ENCODE results near the gene PSMG4.
A peak's percentile ranks its signal among the peaks of the same experiment; 100 is the strongest.

Gene PSMG4, protein sequence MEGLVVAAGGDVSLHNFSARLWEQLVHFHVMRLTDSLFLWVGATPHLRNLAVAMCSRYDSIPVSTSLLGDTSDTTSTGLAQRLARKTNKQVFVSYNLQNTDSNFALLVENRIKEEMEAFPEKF

DNA sequence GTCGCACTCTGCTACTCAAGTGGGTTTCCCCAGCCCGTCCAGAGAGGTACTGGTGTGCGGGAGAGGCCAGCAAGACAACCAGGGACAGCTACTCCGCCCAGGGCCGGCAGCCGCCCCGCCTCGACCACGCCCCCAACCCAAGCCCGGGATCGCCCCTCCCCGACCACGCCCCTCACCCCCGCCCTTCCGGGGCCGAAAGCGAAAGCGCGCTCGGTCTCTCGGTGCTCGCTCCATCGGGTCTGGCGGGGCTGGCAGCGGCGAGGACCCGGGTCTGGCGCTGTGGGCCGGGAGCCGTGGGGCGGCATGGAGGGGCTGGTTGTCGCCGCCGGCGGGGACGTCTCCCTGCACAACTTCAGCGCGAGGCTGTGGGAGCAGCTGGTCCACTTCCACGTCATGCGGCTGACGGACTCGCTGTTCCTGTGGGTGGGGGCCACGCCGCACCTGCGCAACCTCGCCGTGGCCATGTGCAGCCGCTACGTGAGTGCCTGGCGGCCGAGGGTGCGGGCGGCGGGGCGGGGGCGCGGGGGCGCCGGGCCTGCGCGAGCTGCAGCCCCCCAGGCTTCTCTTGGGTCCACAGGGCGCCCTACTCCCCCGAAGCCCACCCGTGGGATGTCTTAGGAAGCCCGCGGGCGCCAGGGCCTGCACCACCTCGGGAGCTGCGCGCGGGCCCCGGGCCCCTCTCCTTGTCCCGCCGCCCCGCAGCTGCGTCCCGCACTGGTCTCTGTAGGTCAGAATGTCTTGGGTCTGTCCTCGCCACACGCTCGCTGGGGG is at the start of gene PSMG4:
PSMG4 (plus strand) TSS at position 228 of the 771 bp plus-strand sequence; CDS start at position 304, 76 bp downstream.
- DNase-seq (ENCODE audit: low spot score) = peak; percentile 93

DNA sequence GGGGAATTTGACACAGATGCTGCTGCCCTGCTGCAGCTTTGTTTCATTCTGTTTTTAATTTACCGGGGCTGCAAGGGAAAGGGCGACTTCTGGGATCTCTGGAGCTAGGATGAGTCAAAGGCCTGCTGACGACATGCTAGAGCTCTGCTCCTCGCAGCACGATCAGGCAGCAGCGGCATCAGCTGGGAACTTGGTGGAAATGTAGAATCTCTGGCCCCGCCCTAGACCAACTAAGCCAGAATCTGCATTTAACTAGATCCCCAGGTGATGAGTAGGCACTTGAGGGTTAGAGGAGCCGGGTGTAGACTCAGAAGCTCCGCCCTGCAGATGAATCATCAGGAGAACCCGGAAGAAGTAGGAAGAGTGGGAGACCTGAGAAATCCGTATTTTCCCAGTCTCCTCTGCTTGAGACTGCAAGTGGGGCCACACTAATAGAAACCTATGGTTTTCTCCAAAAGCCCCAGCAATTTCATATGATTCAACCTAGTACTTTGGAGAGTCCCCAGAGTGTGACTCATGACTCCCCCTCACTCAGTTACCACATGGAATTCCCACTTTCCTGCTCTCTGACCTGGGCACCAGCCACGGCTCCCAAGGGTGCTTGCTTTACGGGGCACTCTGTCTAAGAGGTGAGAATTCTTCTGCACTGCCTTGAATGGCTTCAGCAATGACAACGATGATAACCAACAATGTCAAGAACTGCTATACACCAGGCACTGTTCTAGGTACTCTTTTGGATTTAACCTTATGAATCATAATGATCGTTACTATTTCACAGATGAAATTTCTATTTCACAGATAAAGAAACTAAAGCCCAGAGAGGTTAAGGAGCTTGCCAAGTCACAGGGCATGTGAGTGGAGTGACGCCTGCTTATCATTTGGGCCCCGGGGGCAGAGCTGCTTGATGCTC is 49.4 kb upstream of the PSMG4 start:
- peak; percentile 38 for DNase-seq (ENCODE audit: low spot score)

DNA sequence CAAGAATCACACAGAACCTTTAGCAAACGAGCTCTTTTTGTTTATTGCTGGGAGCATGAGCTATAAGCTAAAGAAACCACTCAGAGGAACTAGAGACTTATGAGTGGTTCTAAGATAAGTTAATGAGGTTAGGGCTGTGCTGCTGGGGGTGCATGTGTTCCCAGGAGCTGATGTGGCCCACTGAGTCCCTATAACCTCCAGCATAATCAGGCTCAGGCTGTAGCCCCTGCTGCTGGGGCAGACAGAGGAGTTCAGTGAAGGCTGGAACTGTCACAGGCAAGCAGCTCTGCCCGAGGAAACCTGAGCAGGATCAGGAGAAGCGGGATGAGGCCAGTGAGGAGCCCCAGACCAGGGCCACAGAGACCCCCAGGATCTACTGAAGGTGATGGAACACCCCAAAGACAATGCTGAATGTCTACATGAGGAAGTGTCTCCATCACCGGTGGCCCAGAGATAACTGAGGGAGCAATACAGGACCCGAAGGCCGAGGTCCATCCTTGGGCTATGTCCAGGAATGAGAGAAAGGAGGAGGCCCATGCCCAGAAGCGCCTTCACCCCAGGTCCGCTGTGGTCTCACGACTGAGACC is 48.6 kb upstream of the PSMG4 start:
- no peak for DNase-seq (ENCODE audit: low spot score)

DNA sequence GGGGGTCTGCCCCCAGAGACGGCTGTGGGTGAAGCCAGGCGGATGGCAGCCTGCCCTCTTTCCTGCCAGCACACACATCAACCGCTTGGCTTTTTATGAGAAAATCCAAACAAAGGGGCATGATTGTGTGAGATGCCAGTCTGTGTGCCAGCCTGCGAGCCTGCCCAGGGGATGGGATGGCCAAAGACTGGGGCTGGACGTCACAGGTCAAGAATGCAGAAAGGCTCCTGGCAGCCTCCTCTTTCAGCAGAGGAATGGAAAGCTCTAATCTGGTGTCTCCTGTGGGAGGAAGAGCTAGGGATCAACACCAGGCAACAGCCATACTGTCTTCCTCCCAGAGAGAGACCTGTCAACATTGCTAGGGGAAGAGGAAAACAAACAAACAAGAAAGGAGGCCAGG is 47.1 kb upstream of the PSMG4 start:
- no peak for DNase-seq (ENCODE audit: low spot score)

DNA sequence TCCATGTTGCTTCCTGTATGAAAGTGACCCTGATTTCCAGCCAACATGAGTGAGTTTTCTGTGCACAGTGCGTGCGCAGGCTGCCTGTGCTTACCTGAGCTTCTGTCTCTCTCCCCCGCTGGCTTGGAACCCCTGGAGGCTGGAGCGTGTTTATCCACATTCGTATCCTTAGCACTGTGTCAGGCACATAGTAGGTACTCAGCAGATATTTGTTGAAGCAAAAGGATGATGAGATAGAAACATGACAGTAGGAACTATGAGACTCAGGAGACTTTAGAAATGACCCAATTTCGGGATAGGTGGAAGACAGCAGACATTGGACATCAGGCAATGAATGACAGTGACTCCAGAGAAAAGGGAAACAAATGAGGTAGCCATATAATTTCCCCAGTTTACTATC is 46.5 kb upstream of the PSMG4 start:
- no peak for DNase-seq (ENCODE audit: low spot score)

DNA sequence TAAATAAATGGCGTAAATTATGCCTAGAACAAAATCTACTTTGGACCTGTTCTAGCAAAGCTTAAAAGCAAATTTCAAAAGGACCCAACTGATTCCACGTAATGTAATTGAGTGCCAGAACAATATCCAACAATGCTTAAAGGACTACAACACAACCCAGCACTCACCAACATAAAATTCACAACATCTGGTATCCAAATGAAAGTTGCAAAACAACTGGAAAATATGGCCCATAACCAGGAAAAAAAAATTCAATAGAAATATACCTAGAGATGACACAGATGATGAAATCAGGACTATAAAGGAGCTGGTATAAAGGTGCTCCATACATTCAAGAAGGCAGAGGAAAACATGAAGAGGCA is 45.4 kb upstream of the PSMG4 start:
- no peak for DNase-seq (ENCODE audit: low spot score)

DNA sequence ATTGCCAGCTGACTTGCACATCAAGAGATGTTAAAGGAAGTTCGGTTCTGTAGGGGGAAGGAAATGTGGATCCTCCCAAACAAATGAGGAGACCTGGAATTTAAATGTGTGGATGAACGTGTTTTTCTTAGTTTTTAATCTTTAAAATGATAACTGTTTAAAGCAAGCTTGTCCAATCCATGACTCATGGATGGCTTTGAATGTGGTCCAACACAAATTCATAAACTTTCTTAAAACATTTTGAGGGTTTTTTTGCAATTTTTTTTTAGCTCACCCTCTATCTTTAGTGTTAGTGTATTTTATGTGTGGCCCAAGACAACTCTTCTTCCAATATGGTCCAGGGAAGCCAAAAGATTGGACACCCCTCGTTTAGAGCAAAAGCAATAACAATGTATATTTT is 43.8 kb upstream of the PSMG4 start:
- DNase-seq (ENCODE audit: low spot score) = no peak

DNA sequence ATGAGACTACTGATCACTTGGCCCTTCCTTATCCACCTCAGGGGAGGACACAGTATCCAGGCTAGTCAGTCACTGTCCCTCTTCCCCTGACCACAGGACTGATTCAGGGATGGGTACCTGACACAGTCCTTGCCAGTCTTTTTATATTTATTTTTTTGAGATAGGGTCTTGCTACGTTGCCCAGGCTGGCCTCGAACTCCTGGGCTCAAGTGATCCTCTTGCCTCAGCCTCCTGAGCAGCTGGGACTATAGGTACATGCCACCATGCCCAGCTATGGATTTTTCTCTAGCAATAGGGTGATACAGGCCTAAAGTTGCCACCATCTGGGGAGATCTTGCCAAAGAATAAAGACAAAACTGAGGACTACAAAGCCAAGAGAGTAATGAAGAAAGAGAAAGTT is 41.5 kb upstream of the PSMG4 start:
- DNase-seq (ENCODE audit: low spot score) = no peak

DNA sequence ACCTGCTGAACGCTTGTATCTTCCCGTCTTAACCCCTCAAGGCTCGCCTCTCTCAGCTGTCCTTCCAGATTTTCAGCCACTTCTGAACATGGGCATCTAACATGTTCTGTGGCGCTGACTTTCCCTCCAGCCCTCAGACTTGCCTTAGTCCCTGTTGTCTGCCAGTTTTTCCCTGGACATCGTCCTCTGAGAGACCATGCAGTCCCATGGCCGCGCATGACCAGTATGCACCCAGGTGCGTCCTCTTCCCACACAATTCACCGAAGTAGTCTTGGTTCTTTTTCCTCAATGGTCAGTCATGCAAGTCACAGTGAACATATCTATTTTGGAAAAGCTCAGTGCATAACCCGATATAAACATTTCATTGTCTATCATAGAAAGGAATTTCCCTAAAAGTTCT is 40.5 kb upstream of the PSMG4 start:
- DNase-seq (ENCODE audit: low spot score) = no peak

DNA sequence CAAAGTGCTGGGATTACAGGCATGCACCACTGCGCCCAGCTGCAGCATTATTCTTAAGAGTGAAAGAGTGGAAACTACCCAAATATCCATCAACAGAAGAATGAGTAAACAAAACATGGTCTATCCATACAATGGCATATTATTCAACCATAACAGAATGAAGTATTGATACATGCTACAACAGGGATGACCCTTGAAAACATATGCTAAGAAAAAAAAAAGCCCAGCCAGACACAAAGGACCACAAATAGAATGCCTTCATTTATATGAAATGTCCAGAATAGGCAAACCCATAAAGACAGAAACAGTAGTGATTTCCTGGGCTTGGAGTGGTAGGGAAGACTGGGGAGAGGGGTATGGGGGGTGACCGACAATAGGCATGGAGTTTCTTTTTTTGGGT is 38.4 kb upstream of the PSMG4 start:
- DNase-seq (ENCODE audit: low spot score) = no peak

DNA sequence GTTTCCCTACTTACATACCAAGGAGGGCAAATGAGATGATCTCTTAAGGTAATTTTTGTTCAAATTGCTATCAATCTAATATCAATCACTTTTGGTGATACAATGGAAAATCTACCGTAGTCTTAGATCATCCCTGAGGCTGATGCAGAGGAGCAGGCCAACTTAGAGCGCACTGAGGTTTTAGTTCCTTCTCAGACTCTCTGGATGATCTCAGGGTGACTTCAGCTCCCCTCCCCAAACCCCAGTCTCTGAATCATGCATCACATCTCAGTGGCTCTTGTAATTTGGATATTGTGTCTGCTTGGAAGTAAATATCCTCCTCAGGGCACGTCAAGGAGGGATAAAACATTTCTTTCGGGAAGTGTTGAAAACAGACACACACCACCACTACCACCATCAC is 37.2 kb upstream of the PSMG4 start:
- DNase-seq (ENCODE audit: low spot score) = no peak

DNA sequence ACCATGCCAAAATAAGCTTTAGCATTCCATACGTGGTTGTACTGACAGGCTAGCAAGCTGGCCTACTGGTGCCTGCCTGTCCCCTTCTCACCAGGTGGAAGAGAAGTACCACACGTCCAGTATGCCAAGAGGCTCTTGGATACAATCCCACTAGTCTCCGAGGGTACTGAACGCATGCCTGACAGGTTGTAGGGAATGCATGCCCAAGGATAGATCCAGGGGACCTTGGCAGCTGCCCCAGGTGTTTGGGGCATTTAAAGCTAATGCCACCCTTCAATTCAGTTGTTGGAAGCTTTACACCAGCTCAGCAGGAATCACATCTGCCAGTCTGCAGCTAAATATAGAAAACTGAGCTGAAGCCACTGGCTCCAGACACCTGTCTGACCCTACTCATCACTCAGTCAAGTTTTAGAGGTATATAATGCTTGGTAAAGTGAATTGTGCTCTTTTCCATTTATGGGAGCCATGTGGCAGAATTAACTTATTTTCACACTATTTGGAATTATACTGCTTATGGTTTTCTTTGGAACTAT is 36.2 kb upstream of the PSMG4 start:
- no peak for DNase-seq (ENCODE audit: low spot score)

DNA sequence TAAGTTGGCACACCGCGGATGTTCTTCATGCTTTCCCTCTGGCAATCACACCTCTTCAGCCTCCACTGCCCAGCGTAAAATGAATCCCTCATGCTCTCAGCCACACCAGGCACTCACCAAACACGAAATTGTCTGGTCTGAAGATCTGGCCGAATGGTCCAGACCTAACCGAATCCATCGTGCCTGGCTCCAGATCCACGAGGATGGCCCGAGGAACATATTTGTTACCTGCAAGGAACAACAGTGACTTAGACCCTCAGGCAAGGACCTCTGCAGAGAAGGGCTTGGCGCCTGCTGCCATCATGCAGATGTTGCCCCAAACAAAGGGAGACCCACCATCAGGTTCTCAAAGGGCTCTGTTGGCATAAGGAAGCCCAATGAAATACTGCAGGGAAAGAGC is 32.7 kb upstream of the PSMG4 start:
- no peak for DNase-seq (ENCODE audit: low spot score)

DNA sequence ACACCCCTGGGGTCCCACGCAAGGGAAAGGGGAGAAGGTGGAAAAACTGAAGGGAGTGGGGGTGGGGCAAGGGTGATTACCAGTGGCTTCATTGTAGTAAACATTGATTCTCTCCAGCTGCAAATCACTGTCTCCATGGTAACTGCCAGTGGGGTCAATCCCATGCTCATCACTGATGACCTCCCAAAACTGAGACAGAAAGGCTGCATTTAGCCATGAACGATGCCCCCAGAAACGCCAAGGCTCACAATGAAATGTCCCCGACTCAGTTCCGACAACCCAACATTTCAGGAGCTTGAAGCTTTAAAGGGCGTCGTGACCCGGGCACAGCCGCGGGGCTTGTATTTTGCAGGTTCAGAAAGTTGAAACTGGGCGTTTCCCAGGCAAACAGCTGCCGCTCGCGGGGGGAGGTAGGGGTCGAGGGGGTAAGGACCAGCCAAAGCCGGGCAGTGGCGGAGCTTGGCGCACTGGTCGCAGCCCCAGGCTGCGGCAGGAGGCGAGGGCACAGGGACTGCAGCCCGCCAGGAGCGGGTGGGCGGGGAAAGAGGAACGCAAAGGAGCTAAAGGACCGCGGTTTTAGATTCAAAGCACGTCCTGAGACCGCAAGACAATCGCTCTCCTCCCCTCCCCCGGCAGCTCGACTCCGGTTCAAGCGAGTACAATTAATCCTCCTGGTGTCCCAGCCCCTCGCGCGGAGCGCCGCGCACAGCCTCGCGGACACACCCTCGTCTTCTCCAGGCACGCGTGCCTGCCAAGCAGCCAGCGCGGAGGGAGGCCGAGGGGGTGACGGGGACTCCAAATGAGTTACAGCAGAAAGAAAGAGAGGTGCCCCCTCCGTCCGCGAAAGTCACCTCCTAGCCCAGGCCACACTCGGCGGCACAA is 32.0 kb upstream of the PSMG4 start:
- no peak for DNase-seq (ENCODE audit: low spot score)

DNA sequence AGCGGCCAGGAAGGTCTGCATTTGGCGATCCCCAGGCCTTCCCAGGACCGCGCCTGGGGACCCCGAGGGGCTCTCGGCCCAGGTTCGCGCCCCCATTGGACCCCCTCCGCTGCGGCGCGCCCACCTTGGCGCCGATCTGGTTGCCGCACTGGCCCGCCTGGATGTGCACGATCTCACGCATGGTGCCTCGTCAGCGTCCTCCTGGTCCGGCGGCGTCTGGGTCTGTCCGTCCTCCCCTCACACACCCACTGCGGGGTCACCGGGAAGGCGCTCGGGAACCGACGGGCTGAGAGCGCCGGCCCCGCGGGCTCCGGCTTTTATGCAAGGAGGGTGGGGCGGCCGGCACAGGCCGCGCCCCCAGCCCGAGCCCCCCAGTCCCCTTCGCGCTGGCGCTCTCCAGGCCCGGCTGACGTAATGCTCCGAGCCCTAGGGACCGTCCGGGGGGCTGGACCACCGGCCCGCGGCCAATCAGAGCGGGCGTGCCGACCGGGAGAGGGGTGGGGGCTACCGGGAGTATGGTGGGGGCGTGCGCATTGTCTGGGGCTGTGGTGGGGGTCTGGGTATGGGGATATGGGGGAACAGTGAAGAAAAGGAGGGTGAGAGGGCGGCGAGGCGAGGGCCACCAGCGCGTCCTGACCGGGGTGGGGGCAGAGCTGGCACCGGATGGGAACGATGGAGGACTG is 31.2 kb upstream of the PSMG4 start, which contains the start of gene TUBB2B:
TUBB2B (minus strand) TSS at position 291 of the 683 bp plus-strand sequence; CDS start at position 181, 110 bp downstream.
- DNase-seq (ENCODE audit: low spot score) = no peak

DNA sequence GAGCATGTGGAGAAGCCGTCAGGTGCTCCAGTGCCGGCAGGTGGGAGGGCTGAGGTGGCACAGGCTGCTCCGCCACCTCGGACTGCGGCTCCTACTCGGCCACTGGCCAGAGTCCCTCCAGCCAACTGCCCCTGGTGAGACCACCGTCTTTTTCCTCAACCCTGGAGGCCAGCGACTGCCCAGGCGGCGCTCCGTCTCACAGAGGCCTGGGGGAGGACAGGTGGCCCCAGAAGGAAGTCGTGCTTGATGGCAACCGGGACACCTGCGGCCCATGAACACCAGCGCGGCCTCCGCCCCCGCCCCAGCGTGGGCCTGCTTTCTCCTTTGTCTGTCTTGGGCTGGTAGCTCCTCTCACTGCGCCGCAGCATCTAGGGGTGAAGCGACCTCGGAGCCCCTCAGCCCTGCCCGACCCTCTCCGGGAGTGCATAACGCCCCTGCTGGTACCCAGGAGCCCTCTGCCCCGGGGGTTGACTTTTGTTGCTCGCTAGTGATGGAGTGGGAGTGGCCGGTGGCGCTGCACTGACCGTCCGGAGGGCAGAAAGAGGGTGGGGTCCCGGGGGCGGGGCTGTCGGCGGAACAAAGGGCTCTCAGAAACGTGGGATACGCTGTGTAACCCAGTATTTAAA is 30.6 kb upstream of the PSMG4 start:
- no peak for DNase-seq (ENCODE audit: low spot score)

DNA sequence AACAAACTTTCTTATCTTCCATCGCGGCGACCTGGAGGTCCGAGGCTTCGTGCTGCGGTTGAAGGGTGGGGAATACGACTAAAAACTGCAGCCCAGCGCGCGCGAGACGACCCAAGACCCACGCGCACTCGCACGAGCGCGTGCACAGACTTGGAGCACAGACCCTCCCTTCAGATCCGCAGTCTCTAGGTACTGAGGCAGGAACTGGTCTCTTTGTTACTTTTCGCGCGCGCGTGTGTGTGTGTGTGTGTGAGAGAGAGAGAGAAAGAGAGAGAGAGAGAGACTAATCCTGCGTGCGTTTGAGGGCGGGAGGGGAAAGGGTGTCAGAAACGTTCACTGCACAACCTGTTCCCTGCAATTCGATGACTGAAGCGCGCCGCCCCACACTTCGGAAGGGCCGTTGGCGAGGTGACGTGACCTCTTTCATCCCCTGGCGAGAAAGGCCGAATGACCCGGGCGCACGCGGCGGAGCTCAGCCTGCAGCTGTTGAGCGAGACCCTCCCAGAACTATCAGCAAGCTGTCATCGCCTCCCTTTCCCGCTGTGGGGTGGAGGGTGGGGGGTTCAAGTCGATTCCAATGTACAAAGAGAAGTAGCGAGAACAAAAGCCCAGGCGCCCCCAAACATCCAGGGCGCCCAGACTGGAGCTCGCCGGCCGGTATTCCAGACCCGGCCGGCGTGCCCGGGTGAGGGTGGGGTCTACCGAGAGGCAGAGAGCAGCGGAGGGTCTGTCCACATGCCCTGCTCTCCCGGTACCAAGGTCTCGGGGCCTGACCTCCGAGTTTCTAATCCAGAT is 29.8 kb upstream of the PSMG4 start:
- peak; percentile 33 for DNase-seq (ENCODE audit: low spot score)

DNA sequence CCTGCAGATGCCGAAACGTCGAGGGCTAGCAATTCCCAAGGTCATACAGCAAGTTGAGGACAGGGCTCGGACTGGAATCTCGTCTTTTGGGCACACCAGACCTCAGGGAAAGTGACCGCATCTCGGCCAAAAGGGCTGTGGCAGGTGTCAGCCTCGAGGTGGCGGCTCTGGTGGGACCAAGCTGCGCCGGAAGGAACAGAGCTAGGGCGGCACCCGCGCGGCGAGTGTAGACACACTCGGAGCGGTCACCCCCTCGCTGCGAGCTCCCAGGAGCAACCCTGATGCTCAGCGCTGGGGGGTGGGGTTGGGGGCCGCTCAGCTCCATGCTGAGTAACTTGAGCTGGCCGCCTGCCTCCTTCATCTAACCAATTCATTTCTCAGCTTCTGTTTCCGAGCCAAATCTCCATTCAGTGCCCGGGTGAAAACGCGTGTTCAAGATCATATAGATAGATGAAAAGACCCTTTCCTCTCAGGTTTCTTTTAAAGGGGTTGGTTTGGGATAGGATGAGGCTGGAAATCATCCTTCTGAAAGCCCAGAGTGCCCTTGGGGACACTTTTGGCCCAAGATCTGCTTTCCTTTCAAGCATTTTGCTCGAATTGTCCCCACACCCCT is 29.1 kb upstream of the PSMG4 start:
- peak; percentile 17 for DNase-seq (ENCODE audit: low spot score)
